CD4-positive, alpha-beta T cell (primary cell): ENCODE measurements around the gene MEAF6. TPM values are rescaled to one million over a fixed set of nuclear protein-coding genes. Genes with fewer than 3 reads are reported as not detected.

Experiments used
- ATAC-seq: fragments of 200-7000 bp; cut with Tn5 transposase; one replicate; pipeline ENCODE4 v1.10.0; 2022; ENCODE audit warnings: mild to moderate bottlenecking; ENCODE audit not compliant: poor library complexity
- CTCF ChIA-PET: fragments of 350-600 bp; sonication (Branson Sonifier 250); formaldehyde crosslinking; loops from one replicate; lab custom pipeline; 2021; ENCODE audit warnings: antibody characterized with exemption, inconsistent platforms; lab: Charles Lee
- POLR2A ChIA-PET: fragments of 350-600 bp; sonication (Branson Sonifier 250); formaldehyde crosslinking; loops from one replicate; lab custom pipeline; 2021; ENCODE audit warnings: antibody characterized with exemption, inconsistent platforms; lab: Charles Lee
- DNase-seq, 14 experiments: peaks; one replicate each; pipeline ENCODE4 v3.0.0-alpha.2; 2013 to 2020; ENCODE audit warnings: mixed read lengths in 2 of 14
- H3K27ac ChIP-seq, 2 donors: one replicate each; pipeline versions ENCODE4 v1.5.1 to v1.7.0; 2013; ENCODE audit warnings: low read length in 2 of 2, low read depth in 1 of 2, mild to moderate bottlenecking in 1 of 2
- H3K27me3 ChIP-seq, 2 experiments: 1 replicate in 1 of 2; 2 replicates in 1 of 2; pipeline versions ENCODE4 v1.6.1 to v1.7.0; 2013; ENCODE audit warnings: low read length in 2 of 2, control low read depth in 1 of 2, mild to moderate bottlenecking in 1 of 2, moderate library complexity in 1 of 2; ENCODE audit not compliant: insufficient read depth in 2 of 2, control insufficient read depth in 1 of 2
- H3K36me3 ChIP-seq: one replicate; pipeline ENCODE4 v1.6.1; 2013; ENCODE audit warnings: low read length, control low read depth; ENCODE audit not compliant: insufficient read depth
- H3K4me1 ChIP-seq: one replicate; pipeline ENCODE4 v1.6.1; 2013; ENCODE audit warnings: low read length, control low read depth; ENCODE audit not compliant: insufficient read depth
- H3K4me3 ChIP-seq: one replicate; pipeline ENCODE4 v1.5.1; 2013; ENCODE audit warnings: mild to moderate bottlenecking, low read length, moderate library complexity
- H3K9me3 ChIP-seq, 2 experiments: 1 replicate in 1 of 2; 2 replicates in 1 of 2; pipeline versions ENCODE4 v1.6.1 to v1.7.0; 2013; ENCODE audit warnings: low read length in 2 of 2, mild to moderate bottlenecking in 2 of 2, control low read depth in 1 of 2, moderate library complexity in 1 of 2; ENCODE audit not compliant: control insufficient read depth in 1 of 2, insufficient read depth in 1 of 2
- H3K27ac Mint-ChIP-seq: one replicate; pipeline ENCODE4 v1.8.0; 2020; ENCODE audit warnings: mixed read lengths
- H3K27me3 Mint-ChIP-seq: one replicate; pipeline ENCODE4 v1.8.0; 2021; ENCODE audit warnings: mixed read lengths
- H3K36me3 Mint-ChIP-seq: one replicate; pipeline ENCODE4 v1.8.0; 2021; ENCODE audit warnings: low read depth, mixed read lengths
- H3K4me1 Mint-ChIP-seq: one replicate; pipeline ENCODE4 v1.8.0; 2021; ENCODE audit warnings: low read depth, mixed read lengths
- H3K4me3 Mint-ChIP-seq: one replicate; pipeline ENCODE4 v1.8.0; 2020; ENCODE audit warnings: mild to moderate bottlenecking, mixed read lengths
- H3K9me3 Mint-ChIP-seq: one replicate; pipeline ENCODE4 v1.8.0; 2020; ENCODE audit warnings: mixed read lengths
- CTCF ChIP-seq: fragments of 200-600 bp; IDR thresholded peaks from one replicate; pipeline ENCODE4 v1.8.0; 2022; ENCODE audit warnings: antibody characterized with exemption, mild to moderate bottlenecking
- intact Hi-C, 2 experiments: fragments of 100-400 bp; cut with DNase I in 1 of 2; cut with micrococcal nuclease in 1 of 2; formaldehyde crosslinking; loops; one replicate each; pipeline versions ENCODE4 v1.15.1 to v1.9.0; 2023 to 2025; cut with DNase I, micrococcal nuclease
- total RNA-seq, 174 experiments: library from RNA in 2 of 174; stranded (reverse) in 2 of 174; gene quantifications; one replicate each; pipeline ENCODE4 v1.2.3 and lab custom pipeline; 2021 to 2026

Gene MEAF6
- total RNA-seq, 2 experiments from 2014 or later: 39.0 to 41.5 TPM

- POLR2A ChIA-PET: interaction anchor here (1.0 to 10.8 kb wide), 6 partner anchors 8 to 42 kb away, joined by 3 to 136 read pairs (median 8); partner anchors contain the start of gene MEAF6
Observed at GRCh38 chr1:37473431-37474045, 41.0 kb downstream of the MEAF6 start.

GRCh38 chr1:37472994-37473393 lies 41.6 kb downstream of the MEAF6 start:
- H3K4me1 ChIP-seq: peaks cover 57% of the 10 kb centered on the region
- POLR2A ChIA-PET: interaction anchor here (1.1 to 10.8 kb wide), 3 partner anchors 13 to 41 kb away, joined by 6 to 136 read pairs (median 8); partner anchors contain the start of gene MEAF6
- ATAC-seq: no peak

More at GRCh38 chr1:37473431-37474045, 41.0 kb downstream of the MEAF6 start:
- H3K4me1 ChIP-seq: peaks cover 62% of the 10 kb centered on the region
- no peaks in the 10 kb centered on the region for H3K27me3 ChIP-seq
- H3K9me3 Mint-ChIP-seq: no peaks in the 10 kb centered on the region
- ATAC-seq (peak; percentile 26), DNase-seq (peak in 8 of 14 experiments; percentile 31 to 82 (median 58))
- peak overlapping the region; percentile 64 for H3K4me3 ChIP-seq
- H3K27ac ChIP-seq: peak overlapping the region; percentile 46 to 79
- H3K27me3 Mint-ChIP-seq: no peaks in the 10 kb centered on the region
- peak overlapping the region; percentile 87 for H3K27ac Mint-ChIP-seq
- H3K36me3 ChIP-seq: peaks cover 28% of the 10 kb centered on the region
- H3K4me3 Mint-ChIP-seq: peak overlapping the region; percentile 85
- intact Hi-C loops: loop anchor here in 1 of 2 experiments (1.0 to 2.0 kb wide), 3 partner anchors 17 to 219 kb away; partner anchors contain the start of genes CDCA8 and GNL2
- TF ChIP-seq CTCF: no peak
- H3K9me3 ChIP-seq: no peaks in the 10 kb centered on the region
- H3K4me1 Mint-ChIP-seq: peaks cover 60% of the 10 kb centered on the region
- CTCF ChIA-PET: interaction anchor here (7.1 kb wide), 1 partner anchor 14 kb away, joined by 65 read pairs; no protein-coding TSS in a partner anchor
- peaks cover 49% of the 10 kb centered on the region for H3K36me3 Mint-ChIP-seq

More at GRCh38 chr1:37472994-37473393, 41.6 kb downstream of the MEAF6 start:
- H3K27ac ChIP-seq: peak overlapping the region; percentile 43 to 79
- Mint-ChIP-seq H3K27ac (peak overlapping the region; percentile 87), H3K27me3 (no peaks in the 10 kb centered on the region), H3K9me3 (no peaks in the 10 kb centered on the region), H3K4me1 (peaks cover 54% of the 10 kb centered on the region), H3K36me3 (peaks cover 43% of the 10 kb centered on the region), H3K4me3 (peak overlapping the region; percentile 85)
- no peak for TF ChIP-seq CTCF
- intact Hi-C loops: loop anchor here in 1 of 2 experiments (2.0 kb wide), 1 partner anchor 16 kb away; no protein-coding TSS in a partner anchor
- CTCF ChIA-PET: interaction anchor here (7.1 kb wide), 1 partner anchor 14 kb away, joined by 65 read pairs; no protein-coding TSS in a partner anchor
- peak overlapping the region; percentile 64 for H3K4me3 ChIP-seq
- no peaks in the 10 kb centered on the region for H3K27me3 ChIP-seq
- no peaks in the 10 kb centered on the region for H3K9me3 ChIP-seq
- peak in 2 of 14 experiments; percentile 42 to 63 for DNase-seq
- H3K36me3 ChIP-seq: peaks cover 22% of the 10 kb centered on the region
